KMS-11 (cell line): Measurements from ENCODE around the gene MYO18B.

Experiments used
- H2AFZ ChIP-seq: fragments of 200-600 bp; sonication (generic); 2 replicates; pipeline ENCODE4 v1.6.1; 2016; ENCODE audit warnings: antibody characterized with exemption, mixed run types, low read depth
- H3K27ac ChIP-seq: fragments of 200-600 bp; sonication (generic); 2 replicates; pipeline ENCODE4 v1.6.1; 2016; ENCODE audit warnings: mild to moderate bottlenecking, mixed run types
- H3K27me3 ChIP-seq: fragments of 200-600 bp; sonication (generic); 2 replicates; pipeline ENCODE4 v1.6.1; 2017; ENCODE audit warnings: mild to moderate bottlenecking, low read depth, mixed run types, moderate library complexity; ENCODE audit not compliant: insufficient read depth
- H3K36me3 ChIP-seq: fragments of 200-600 bp; sonication (generic); 2 replicates; pipeline ENCODE4 v1.6.1; 2017; ENCODE audit warnings: mild to moderate bottlenecking, mixed run types; ENCODE audit not compliant: insufficient read depth
- H3K4me1 ChIP-seq: fragments of 200-600 bp; sonication (generic); 2 replicates; pipeline ENCODE4 v1.6.1; 2016; ENCODE audit warnings: mild to moderate bottlenecking, low read depth, mixed run types; ENCODE audit not compliant: poor library complexity, severe bottlenecking
- H3K4me2 ChIP-seq: fragments of 200-600 bp; sonication (generic); 2 replicates; pipeline ENCODE4 v1.7.0; 2016; ENCODE audit warnings: mild to moderate bottlenecking, mixed run types
- H3K4me3 ChIP-seq: fragments of 200-600 bp; sonication (generic); IDR thresholded peaks from 2 replicates; pipeline ENCODE4 v1.6.1; 2017; ENCODE audit warnings: low read depth, low read length, mixed read lengths; ENCODE audit not compliant: insufficient read depth
- H3K79me2 ChIP-seq: fragments of 200-600 bp; sonication (generic); 2 replicates; pipeline ENCODE4 v1.6.1; 2016; ENCODE audit warnings: low read depth, mixed run types; ENCODE audit not compliant: insufficient read depth
- H3K9ac ChIP-seq: fragments of 200-600 bp; sonication (generic); 2 replicates; pipeline ENCODE4 v1.6.1; 2016; ENCODE audit warnings: mild to moderate bottlenecking, mixed run types
- H4K20me1 ChIP-seq: fragments of 200-600 bp; sonication (generic); 2 replicates; pipeline ENCODE4 v1.6.1; 2016; ENCODE audit warnings: mild to moderate bottlenecking, mixed run types; ENCODE audit not compliant: insufficient read depth
- TF ChIP-seq, protein P1 (sequence below): fragments of 200-600 bp; sonication (generic); conservative IDR thresholded peaks from 2 replicates; pipeline ENCODE4 v1.6.1; 2017; ENCODE audit warnings: low read depth, mild to moderate bottlenecking, antibody characterized with exemption, low read length, moderate library complexity, mixed read lengths

MYO18B gene

GRCh38 chr22:25709758-25710157, 32.2 kb upstream of the MYO18B start:
- Histone ChIP-seq H3K4me1 (no peaks in the 10 kb centered on the region), H3K27ac (no peak overlapping the region), H3K36me3 (no peaks in the 10 kb centered on the region), H3K4me2 (no peak overlapping the region), H3K4me3 (no peak overlapping the region), H3K9ac (no peak overlapping the region), H3K79me2 (no peaks in the 10 kb centered on the region), H3K27me3 (no peaks in the 10 kb centered on the region), H4K20me1 (no peaks in the 10 kb centered on the region), H2AFZ (no peak overlapping the region)
- TF ChIP-seq, protein P1, sequence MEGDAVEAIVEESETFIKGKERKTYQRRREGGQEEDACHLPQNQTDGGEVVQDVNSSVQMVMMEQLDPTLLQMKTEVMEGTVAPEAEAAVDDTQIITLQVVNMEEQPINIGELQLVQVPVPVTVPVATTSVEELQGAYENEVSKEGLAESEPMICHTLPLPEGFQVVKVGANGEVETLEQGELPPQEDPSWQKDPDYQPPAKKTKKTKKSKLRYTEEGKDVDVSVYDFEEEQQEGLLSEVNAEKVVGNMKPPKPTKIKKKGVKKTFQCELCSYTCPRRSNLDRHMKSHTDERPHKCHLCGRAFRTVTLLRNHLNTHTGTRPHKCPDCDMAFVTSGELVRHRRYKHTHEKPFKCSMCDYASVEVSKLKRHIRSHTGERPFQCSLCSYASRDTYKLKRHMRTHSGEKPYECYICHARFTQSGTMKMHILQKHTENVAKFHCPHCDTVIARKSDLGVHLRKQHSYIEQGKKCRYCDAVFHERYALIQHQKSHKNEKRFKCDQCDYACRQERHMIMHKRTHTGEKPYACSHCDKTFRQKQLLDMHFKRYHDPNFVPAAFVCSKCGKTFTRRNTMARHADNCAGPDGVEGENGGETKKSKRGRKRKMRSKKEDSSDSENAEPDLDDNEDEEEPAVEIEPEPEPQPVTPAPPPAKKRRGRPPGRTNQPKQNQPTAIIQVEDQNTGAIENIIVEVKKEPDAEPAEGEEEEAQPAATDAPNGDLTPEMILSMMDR = no peak

DNA sequence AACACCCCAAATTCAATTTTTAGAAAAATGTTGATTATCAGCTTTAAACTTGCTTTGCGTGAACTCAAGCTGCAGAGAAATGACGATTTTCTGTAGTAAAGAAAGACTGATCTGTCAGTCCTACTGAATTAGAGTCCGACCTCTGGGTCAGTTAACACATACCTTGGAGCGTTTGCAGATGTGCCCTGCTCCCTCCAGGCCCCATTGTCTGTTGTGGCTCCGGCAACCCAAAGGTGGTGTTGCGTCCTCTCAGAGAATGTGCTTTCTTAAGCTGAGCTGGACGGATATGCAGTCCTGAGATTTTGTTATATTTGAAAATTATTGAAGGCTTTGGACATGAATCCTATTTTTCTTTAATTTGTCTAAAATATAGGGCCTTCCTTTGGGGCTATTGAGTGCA, 31.5 kb upstream of the MYO18B start:
- Histone ChIP-seq H3K4me2 (no peak overlapping the region), H3K36me3 (no peaks in the 10 kb centered on the region), H3K4me3 (no peak overlapping the region), H3K9ac (no peak overlapping the region), H4K20me1 (no peaks in the 10 kb centered on the region), H3K27ac (no peak overlapping the region), H3K79me2 (no peaks in the 10 kb centered on the region), H3K27me3 (no peaks in the 10 kb centered on the region), H3K4me1 (no peaks in the 10 kb centered on the region), H2AFZ (no peak overlapping the region)
- TF ChIP-seq, protein P1 = no peak

DNA sequence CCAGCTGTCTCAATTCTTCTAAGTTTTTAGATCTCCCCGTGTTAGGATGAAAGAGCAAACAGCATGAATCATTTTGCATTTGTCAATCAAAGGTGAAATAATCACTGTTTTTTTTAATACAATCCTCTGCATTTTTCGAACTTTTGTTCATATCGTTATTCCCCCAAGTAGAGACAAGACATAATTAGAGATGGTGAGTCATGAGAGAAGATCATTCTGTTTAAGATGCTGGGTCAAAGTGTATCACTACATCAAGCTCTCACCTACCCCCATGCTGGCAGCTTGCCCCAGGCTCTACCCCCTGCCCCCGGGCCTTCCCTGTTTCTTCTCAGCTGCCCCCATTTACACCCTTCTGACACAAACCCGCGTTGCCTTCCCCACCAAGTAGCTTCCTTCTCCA, 30.5 kb upstream of the MYO18B start:
- Histone ChIP-seq H3K4me1 (no peaks in the 10 kb centered on the region), H3K9ac (no peak overlapping the region), H3K4me3 (no peak overlapping the region), H3K27me3 (no peaks in the 10 kb centered on the region), H3K4me2 (no peak overlapping the region), H4K20me1 (no peaks in the 10 kb centered on the region), H2AFZ (no peak overlapping the region), H3K79me2 (no peaks in the 10 kb centered on the region), H3K27ac (no peak overlapping the region), H3K36me3 (no peaks in the 10 kb centered on the region)
- TF ChIP-seq, protein P1 = no peak

DNA sequence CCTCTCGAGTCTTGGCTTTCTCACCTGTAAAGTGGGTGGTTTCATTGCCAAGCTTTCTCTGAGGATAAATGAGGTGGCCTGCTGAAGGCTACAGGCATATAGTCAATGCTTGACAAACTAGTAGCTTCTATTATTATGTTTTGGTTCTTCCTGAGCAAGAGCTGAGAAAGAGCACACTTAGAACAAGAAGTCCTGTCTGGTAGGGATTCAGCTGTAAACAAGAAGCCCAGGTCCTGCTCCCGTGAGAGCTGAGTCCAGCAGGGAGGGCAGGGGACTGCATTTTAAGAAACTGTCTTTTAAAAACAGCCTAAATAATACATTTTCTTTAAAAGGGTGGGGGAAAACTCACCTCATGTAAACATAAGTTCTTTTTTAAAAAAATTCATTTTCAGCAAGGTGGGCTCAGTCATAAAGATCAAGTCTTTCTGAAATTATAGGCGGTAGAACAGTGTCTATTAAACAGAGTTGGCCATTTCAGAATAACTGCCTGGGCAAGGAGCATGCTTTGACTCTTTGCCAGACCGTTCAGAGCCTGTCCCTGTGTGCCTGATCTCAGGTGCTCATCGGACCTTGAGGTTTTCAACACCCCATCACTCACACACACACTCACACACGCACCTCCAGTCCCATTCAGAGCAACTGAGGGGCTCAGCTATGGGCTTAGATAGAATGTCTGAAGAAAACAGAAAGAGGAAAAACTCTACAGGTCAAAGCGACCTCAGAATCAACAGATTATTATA, 29.2 kb upstream of the MYO18B start:
- no peak overlapping the region for H2AFZ ChIP-seq
- no peak overlapping the region for H3K9ac ChIP-seq
- no peaks in the 10 kb centered on the region for H3K27me3 ChIP-seq
- TF ChIP-seq, protein P1 = no peak
- H4K20me1 ChIP-seq = no peaks in the 10 kb centered on the region
- H3K27ac ChIP-seq = no peak overlapping the region
- H3K4me1 ChIP-seq = no peaks in the 10 kb centered on the region
- H3K4me2 ChIP-seq = no peak overlapping the region
- H3K36me3 ChIP-seq = no peaks in the 10 kb centered on the region
- no peaks in the 10 kb centered on the region for H3K79me2 ChIP-seq
- H3K4me3 ChIP-seq = no peak overlapping the region
